Endothelial cell of umbilical vein (primary cell): ENCODE measurements around the gene PFKL. TPM values are rescaled to one million over a fixed set of nuclear protein-coding genes. Genes with fewer than 3 reads are reported as not detected.

ENCODE experiments used
- BruUV-seq: library from RNA; stranded (reverse); fragments of 400-500 nt; replicated peaks from 2 replicates; lab custom pipeline; 2021; lab: Mats Ljungman, UMichigan
- CTCF ChIA-PET: fragments of 300-600, 350-600 bp; sonication (Branson Sonifier 250); formaldehyde crosslinking; loops from one replicate; lab custom pipeline; 2021; ENCODE audit warnings: antibody characterized with exemption, inconsistent platforms; lab: Charles Lee
- POLR2A ChIA-PET: fragments of 300-600, 350-600 bp; sonication (Branson Sonifier 250); formaldehyde crosslinking; loops from one replicate; lab custom pipeline; 2021; ENCODE audit warnings: antibody characterized with exemption, inconsistent platforms; lab: Charles Lee
- DNase-seq: peaks from one replicate; pipeline ENCODE4 v3.0.0-alpha.2; 2011; ENCODE audit warnings: low read depth, low spot score
- FAIRE-seq: peaks from 2 replicates; lab custom pipeline; 2011; peaks lifted over from hg19 to GRCh38; lab: Jason Lieb, UNC
- H2AFZ ChIP-seq: 2 replicates; pipeline ENCODE4 v1.6.0; 2012; ENCODE audit warnings: low read depth, low read length, control low read depth, inconsistent platforms
- H3K27ac ChIP-seq: 2 replicates; pipeline ENCODE4 v1.5.1; 2011; ENCODE audit warnings: low read depth, mild to moderate bottlenecking, control low read depth, low read length, moderate library complexity; ENCODE audit not compliant: insufficient read depth
- H3K27me3 ChIP-seq, 2 experiments: 2 replicates each; pipeline versions ENCODE4 v1.6.0 to v1.6.1; 2011; ENCODE audit warnings: low read length in 2 of 2, mixed read lengths in 1 of 2; ENCODE audit not compliant: control insufficient read depth in 2 of 2, insufficient read depth in 2 of 2
- H3K36me3 ChIP-seq, 2 experiments: 2 replicates in 1 of 2; 3 replicates in 1 of 2; pipeline ENCODE4 v1.5.1; 2011; ENCODE audit warnings: low read length in 2 of 2, mild to moderate bottlenecking in 1 of 2, moderate library complexity in 1 of 2; ENCODE audit not compliant: control insufficient read depth in 2 of 2, insufficient read depth in 2 of 2; ENCODE audit errors: extremely low read depth in 1 of 2
- H3K4me1 ChIP-seq: 3 replicates; pipeline ENCODE4 v1.5.1; 2011; ENCODE audit warnings: mild to moderate bottlenecking, low read length; ENCODE audit not compliant: control insufficient read depth, insufficient read depth; ENCODE audit errors: extremely low read depth
- H3K4me2 ChIP-seq: 2 replicates; pipeline ENCODE4 v1.6.1; 2011; ENCODE audit warnings: low read length, control low read depth, mixed read lengths; ENCODE audit not compliant: insufficient read depth
- H3K4me3 ChIP-seq, 3 experiments: fragments of 200-600 bp in 1 of 3; sonication (generic), shearing (Covaris generic) in 1 of 3; replicated peaks in 1 of 3; 2 replicates each; pipeline ENCODE4 v1.5.1; 2011 to 2016; ENCODE audit warnings: control low read depth in 3 of 3, low read length in 3 of 3, mild to moderate bottlenecking in 2 of 3, inconsistent platforms in 1 of 3, low read depth in 1 of 3, moderate library complexity in 1 of 3; ENCODE audit not compliant: insufficient read depth in 1 of 3
- H3K79me2 ChIP-seq: 2 replicates; pipeline ENCODE4 v1.6.0; 2012; ENCODE audit warnings: low read length, inconsistent platforms; ENCODE audit not compliant: control insufficient read depth, insufficient read depth
- H3K9ac ChIP-seq: replicated peaks from 2 replicates; pipeline ENCODE3; 2011; ENCODE audit warnings: low read length, control low read depth; ENCODE audit not compliant: insufficient read depth; ENCODE audit errors: extremely low read depth
- H3K9me1 ChIP-seq: replicated peaks from 3 replicates; pipeline ENCODE4 v1.6.0; 2011; ENCODE audit warnings: mild to moderate bottlenecking, low read length; ENCODE audit not compliant: control insufficient read depth, insufficient read depth; ENCODE audit errors: extremely low read depth
- H3K9me3 ChIP-seq: replicated peaks from 2 replicates; pipeline ENCODE4 v1.5.1; 2012; ENCODE audit warnings: low read length, inconsistent platforms; ENCODE audit not compliant: control insufficient read depth, insufficient read depth
- H4K20me1 ChIP-seq: replicated peaks from 2 replicates; pipeline ENCODE3; 2011; ENCODE audit warnings: mild to moderate bottlenecking, low read length; ENCODE audit not compliant: control insufficient read depth, insufficient read depth; ENCODE audit errors: extremely low read depth
- CTCF ChIP-seq, 2 donors: IDR thresholded peaks; 1 replicate in 1 of 2; 2 replicates in 1 of 2; pipeline ENCODE4 v1.5.1; 2011; ENCODE audit warnings: low read length in 2 of 2, mild to moderate bottlenecking in 2 of 2, moderate library complexity in 2 of 2, control low read depth in 1 of 2, inconsistent platforms in 1 of 2, low read depth in 1 of 2; ENCODE audit not compliant: insufficient read depth in 1 of 2; ENCODE audit errors: extremely low read depth in 1 of 2
- EZH2 ChIP-seq: IDR thresholded peaks from 2 replicates; pipeline ENCODE4 v1.6.1; 2012; ENCODE audit warnings: borderline replicate concordance, low read depth, mild to moderate bottlenecking, moderate library complexity, low read length, inconsistent platforms; ENCODE audit not compliant: severe bottlenecking
- FOS ChIP-seq: IDR thresholded peaks from 2 replicates; pipeline ENCODE4 v1.6.1; 2011; ENCODE audit warnings: mild to moderate bottlenecking, low read length, moderate library complexity, borderline replicate concordance; ENCODE audit not compliant: insufficient read depth
- GATA2 ChIP-seq: IDR thresholded peaks from 2 replicates; pipeline ENCODE4 v1.7.0; 2011; ENCODE audit warnings: low read depth, mild to moderate bottlenecking, moderate library complexity, mixed read lengths, low read length; ENCODE audit not compliant: insufficient read length, insufficient read depth
- JUN ChIP-seq: IDR thresholded peaks from 2 replicates; pipeline ENCODE4 v1.6.1; 2011; ENCODE audit warnings: borderline replicate concordance, low read depth; ENCODE audit not compliant: insufficient read length, insufficient read depth
- MAX ChIP-seq: IDR thresholded peaks from 2 replicates; pipeline ENCODE4 v1.6.1; 2011; ENCODE audit not compliant: insufficient read depth, insufficient read length
- MYC ChIP-seq: IDR thresholded peaks from one replicate; pipeline ENCODE4 v1.6.1; 2011; ENCODE audit warnings: mild to moderate bottlenecking, low read depth, low read length
- POLR2A ChIP-seq: IDR thresholded peaks from 2 replicates; pipeline ENCODE4 v1.6.1; 2012; ENCODE audit warnings: low read depth, mild to moderate bottlenecking, control low read depth, low read length
- POLR2AphosphoS5 ChIP-seq: IDR thresholded peaks from 2 replicates; pipeline ENCODE4 v1.6.1; 2012; ENCODE audit warnings: low read depth, mild to moderate bottlenecking, control low read depth, low read length, moderate library complexity; ENCODE audit not compliant: insufficient read depth
- dilution Hi-C: fragments of 300-500 bp; cut with MboI; formaldehyde crosslinking; loops from one replicate; pipeline ENCODE4 v1.15.0; 2019; ENCODE audit warnings: low sequenced_read_pairs; ENCODE audit not compliant: extremely low pct_ligation_motif_present
- intact Hi-C: fragments of 100-400 bp; cut with micrococcal nuclease; formaldehyde crosslinking; loops from one replicate; pipeline ENCODE4 v1.10.0; 2022
- polyA plus RNA-seq, 4 experiments: library from polyadenylated mRNA; depleted of rRNA in 3 of 4; stranded (reverse) in 3 of 4; unstranded in 1 of 4; fragments of >200 nt; gene quantifications; 2 replicates each; pipeline versions ENCODE4 v1.2.1 to v1.2.3, GENCODE V29; 2011 to 2012; ENCODE audit warnings: missing spikeins in 1 of 4
- total RNA-seq: library from RNA; stranded (reverse); gene quantifications from 2 replicates; pipeline ENCODE4 v1.2.3, GENCODE V29; 2021

Gene PFKL
- total and polyA plus RNA-seq, 2 donors (not counting 3 experiments of a cell fraction or from before 2014, with no cell fraction given), result 137 to 154 TPM

- TF ChIP-seq POLR2A, result no peak
- no peak for TF ChIP-seq GATA2
- TF ChIP-seq CTCF (IDR thresholded peaks at IDR 0.05; ENCODE audit: extremely low read depth in 1 of 2, insufficient read depth in 1 of 2, low read depth in 1 of 2, low read length in 2 of 2), result no peak
- no peak for TF ChIP-seq JUN
- no peak for TF ChIP-seq MAX
- no peak for TF ChIP-seq MYC
- no peak for TF ChIP-seq FOS
- no peak for TF ChIP-seq EZH2
- TF ChIP-seq POLR2AphosphoS5, result no peak
- BruUV-seq, result no TSS peak
- dilution Hi-C loops, result no loop called here
- Histone ChIP-seq H3K4me1 (no peaks in the 10 kb centered on the region), H3K27me3 (peaks cover 0 to 3% of the 10 kb centered on the region in 2 experiments), H3K36me3 (no peaks in the 10 kb centered on the region), H3K9ac (no peak overlapping the region), H3K27ac (no peak overlapping the region), H3K4me2 (no peak overlapping the region), H3K9me3 (no peaks in the 10 kb centered on the region), H2AFZ (no peak overlapping the region), H3K79me2 (no peaks in the 10 kb centered on the region), H3K9me1 (no peaks in the 10 kb centered on the region), H3K4me3 (no peak overlapping the region), H4K20me1 (no peaks in the 10 kb centered on the region)
- DNase-seq (no peak), FAIRE-seq (no peak)
- ChIA-PET POLR2A (no interaction called here), CTCF (interaction anchor here (2.2 kb wide), 1 partner anchor 9 kb away, joined by 11 read pairs; no protein-coding TSS in a partner anchor)
- intact Hi-C loops, result no loop called here
Measured at GRCh38 chr21:44288251-44289110, 11.4 kb upstream of the PFKL start.
